ENCODE data around the gene ATXN3L. TPM values are rescaled to one million over a fixed set of nuclear protein-coding genes. Genes with fewer than 3 reads are reported as not detected.

Gene ATXN3L
- polyA plus RNA-seq, 1 donor from 2014 or later, result not detected

DNA sequence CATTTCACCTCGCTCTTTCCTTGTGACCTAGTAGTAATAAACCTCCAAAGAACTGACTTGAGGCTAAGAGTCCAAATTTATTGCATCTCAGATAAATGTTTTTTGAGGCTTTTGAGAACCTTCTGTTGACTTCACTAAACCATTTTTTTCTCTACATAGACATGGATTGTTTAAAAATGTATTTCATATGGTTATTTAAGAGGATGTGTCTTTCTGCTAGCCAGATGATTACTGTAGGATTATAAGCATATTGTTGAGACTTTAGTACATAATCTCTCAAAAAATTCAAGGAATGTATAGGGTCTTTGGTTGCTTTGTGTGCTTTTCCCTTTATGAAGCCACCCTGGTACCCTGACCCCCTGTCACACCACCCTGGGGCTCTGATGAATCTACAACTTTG lies 44.8 kb downstream of the ATXN3L start:
- TF ChIP-seq POLR2AphosphoS5 (IDR thresholded peaks at IDR 0.05), result no peak
- no peak for TF ChIP-seq TAF1 (IDR thresholded peaks at IDR 0.05; ENCODE audit: low read depth)
- TF ChIP-seq MXI1 (conservative IDR thresholded peaks at IDR 0.05; ENCODE audit: poor library complexity, severe bottlenecking), result no peak
- TF ChIP-seq, protein P1, sequence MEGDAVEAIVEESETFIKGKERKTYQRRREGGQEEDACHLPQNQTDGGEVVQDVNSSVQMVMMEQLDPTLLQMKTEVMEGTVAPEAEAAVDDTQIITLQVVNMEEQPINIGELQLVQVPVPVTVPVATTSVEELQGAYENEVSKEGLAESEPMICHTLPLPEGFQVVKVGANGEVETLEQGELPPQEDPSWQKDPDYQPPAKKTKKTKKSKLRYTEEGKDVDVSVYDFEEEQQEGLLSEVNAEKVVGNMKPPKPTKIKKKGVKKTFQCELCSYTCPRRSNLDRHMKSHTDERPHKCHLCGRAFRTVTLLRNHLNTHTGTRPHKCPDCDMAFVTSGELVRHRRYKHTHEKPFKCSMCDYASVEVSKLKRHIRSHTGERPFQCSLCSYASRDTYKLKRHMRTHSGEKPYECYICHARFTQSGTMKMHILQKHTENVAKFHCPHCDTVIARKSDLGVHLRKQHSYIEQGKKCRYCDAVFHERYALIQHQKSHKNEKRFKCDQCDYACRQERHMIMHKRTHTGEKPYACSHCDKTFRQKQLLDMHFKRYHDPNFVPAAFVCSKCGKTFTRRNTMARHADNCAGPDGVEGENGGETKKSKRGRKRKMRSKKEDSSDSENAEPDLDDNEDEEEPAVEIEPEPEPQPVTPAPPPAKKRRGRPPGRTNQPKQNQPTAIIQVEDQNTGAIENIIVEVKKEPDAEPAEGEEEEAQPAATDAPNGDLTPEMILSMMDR (IDR thresholded peaks at IDR 0.05; ENCODE audit: poor library complexity, severe bottlenecking), result no peak
- TF ChIP-seq, protein P2, sequence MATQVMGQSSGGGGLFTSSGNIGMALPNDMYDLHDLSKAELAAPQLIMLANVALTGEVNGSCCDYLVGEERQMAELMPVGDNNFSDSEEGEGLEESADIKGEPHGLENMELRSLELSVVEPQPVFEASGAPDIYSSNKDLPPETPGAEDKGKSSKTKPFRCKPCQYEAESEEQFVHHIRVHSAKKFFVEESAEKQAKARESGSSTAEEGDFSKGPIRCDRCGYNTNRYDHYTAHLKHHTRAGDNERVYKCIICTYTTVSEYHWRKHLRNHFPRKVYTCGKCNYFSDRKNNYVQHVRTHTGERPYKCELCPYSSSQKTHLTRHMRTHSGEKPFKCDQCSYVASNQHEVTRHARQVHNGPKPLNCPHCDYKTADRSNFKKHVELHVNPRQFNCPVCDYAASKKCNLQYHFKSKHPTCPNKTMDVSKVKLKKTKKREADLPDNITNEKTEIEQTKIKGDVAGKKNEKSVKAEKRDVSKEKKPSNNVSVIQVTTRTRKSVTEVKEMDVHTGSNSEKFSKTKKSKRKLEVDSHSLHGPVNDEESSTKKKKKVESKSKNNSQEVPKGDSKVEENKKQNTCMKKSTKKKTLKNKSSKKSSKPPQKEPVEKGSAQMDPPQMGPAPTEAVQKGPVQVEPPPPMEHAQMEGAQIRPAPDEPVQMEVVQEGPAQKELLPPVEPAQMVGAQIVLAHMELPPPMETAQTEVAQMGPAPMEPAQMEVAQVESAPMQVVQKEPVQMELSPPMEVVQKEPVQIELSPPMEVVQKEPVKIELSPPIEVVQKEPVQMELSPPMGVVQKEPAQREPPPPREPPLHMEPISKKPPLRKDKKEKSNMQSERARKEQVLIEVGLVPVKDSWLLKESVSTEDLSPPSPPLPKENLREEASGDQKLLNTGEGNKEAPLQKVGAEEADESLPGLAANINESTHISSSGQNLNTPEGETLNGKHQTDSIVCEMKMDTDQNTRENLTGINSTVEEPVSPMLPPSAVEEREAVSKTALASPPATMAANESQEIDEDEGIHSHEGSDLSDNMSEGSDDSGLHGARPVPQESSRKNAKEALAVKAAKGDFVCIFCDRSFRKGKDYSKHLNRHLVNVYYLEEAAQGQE (IDR thresholded peaks at IDR 0.05; ENCODE audit: borderline replicate concordance), result no peak
- no peak for TF ChIP-seq SMC3 (conservative IDR thresholded peaks at IDR 0.05; ENCODE audit: poor library complexity)
- no peak for TF ChIP-seq RAD21 (conservative IDR thresholded peaks at IDR 0.05)
- no peak for TF ChIP-seq EZH2 (IDR thresholded peaks at IDR 0.05; ENCODE audit: borderline replicate concordance, insufficient read depth, low read length, poor library complexity, severe bottlenecking)
- no peak for TF ChIP-seq EP300 (conservative IDR thresholded peaks at IDR 0.05; ENCODE audit: poor library complexity, severe bottlenecking)
- Histone ChIP-seq H3K4me2 (ENCODE audit: low read length) (no peak overlapping the region), H3K9ac (ENCODE audit: low read length) (no peak overlapping the region)

DNA sequence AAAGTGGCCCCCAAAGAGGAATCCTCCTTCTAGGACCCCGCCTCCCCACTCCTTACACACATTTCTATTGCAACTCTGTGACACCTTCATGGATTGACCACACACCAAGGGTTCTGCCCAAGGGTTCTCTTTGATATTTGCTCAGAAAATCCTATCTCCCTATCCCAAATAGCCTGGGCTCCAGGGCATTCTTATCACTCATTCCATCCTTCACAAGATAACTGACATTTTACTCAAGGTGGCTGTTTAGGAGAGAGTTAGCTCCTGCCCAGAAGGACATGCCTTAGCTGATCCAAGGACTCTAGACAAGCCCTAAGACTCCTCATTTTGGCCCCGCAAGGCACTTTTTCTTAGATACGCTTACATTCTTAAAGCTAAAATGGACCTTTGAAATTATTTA lies 47.4 kb downstream of the ATXN3L start:
- no peaks in the 10 kb centered on the region for H3K36me3 ChIP-seq (ENCODE audit: insufficient read depth, low read length)
- TF ChIP-seq EP300 (conservative IDR thresholded peaks at IDR 0.05; ENCODE audit: poor library complexity, severe bottlenecking) (no peak), SMC3 (conservative IDR thresholded peaks at IDR 0.05; ENCODE audit: poor library complexity) (no peak), TAF1 (IDR thresholded peaks at IDR 0.05; ENCODE audit: low read depth) (no peak), RAD21 (conservative IDR thresholded peaks at IDR 0.05) (no peak), EZH2 (IDR thresholded peaks at IDR 0.05; ENCODE audit: borderline replicate concordance, insufficient read depth, low read length, poor library complexity, severe bottlenecking) (no peak), MXI1 (conservative IDR thresholded peaks at IDR 0.05; ENCODE audit: poor library complexity, severe bottlenecking) (no peak), POLR2AphosphoS5 (IDR thresholded peaks at IDR 0.05) (no peak)
- TF ChIP-seq, protein P2 (IDR thresholded peaks at IDR 0.05; ENCODE audit: borderline replicate concordance), result no peak
- TF ChIP-seq, protein P1 (IDR thresholded peaks at IDR 0.05; ENCODE audit: poor library complexity, severe bottlenecking), result no peak

More for the DNA sequence above, 44.8 kb downstream of the ATXN3L start:
- Histone ChIP-seq H3K9me2 (ENCODE audit: insufficient read depth, low read length) (no peaks in the 10 kb centered on the region), H3K4me3 (ENCODE audit: low read length) (no peak overlapping the region), H3K36me3 (ENCODE audit: insufficient read depth, low read length) (no peaks in the 10 kb centered on the region), H3K79me2 (replicated peaks; ENCODE audit: insufficient read depth, low read length) (no peaks in the 10 kb centered on the region), H3K9me3 (ENCODE audit: low read length) (no peaks in the 10 kb centered on the region), H3K27ac (ENCODE audit: low read length) (no peak overlapping the region), H4K20me1 (ENCODE audit: insufficient read depth) (no peaks in the 10 kb centered on the region), H3F3A (ENCODE audit: insufficient read depth, low read length, poor library complexity, severe bottlenecking) (no peaks in the 10 kb centered on the region), H3K27me3 (ENCODE audit: insufficient read depth, low read depth, low read length) (no peaks in the 10 kb centered on the region), H2AFZ (ENCODE audit: low read depth, low read length) (no peak overlapping the region)

More for the DNA sequence above, 47.4 kb downstream of the ATXN3L start:
- Histone ChIP-seq H3K79me2 (replicated peaks; ENCODE audit: insufficient read depth, low read length) (no peaks in the 10 kb centered on the region), H3K27me3 (ENCODE audit: insufficient read depth, low read depth, low read length) (no peaks in the 10 kb centered on the region), H3K4me2 (ENCODE audit: low read length) (no peak overlapping the region), H3F3A (ENCODE audit: insufficient read depth, low read length, poor library complexity, severe bottlenecking) (no peaks in the 10 kb centered on the region), H4K20me1 (ENCODE audit: insufficient read depth) (no peaks in the 10 kb centered on the region), H2AFZ (ENCODE audit: low read depth, low read length) (no peak overlapping the region), H3K9me3 (ENCODE audit: low read length) (no peaks in the 10 kb centered on the region), H3K9me2 (ENCODE audit: insufficient read depth, low read length) (no peaks in the 10 kb centered on the region), H3K9ac (ENCODE audit: low read length) (no peak overlapping the region), H3K27ac (ENCODE audit: low read length) (no peak overlapping the region), H3K4me3 (ENCODE audit: low read length) (no peak overlapping the region)

Data from neural cell (in vitro differentiated cells).